ENCODE data around the gene ZNF823.
"Not testable (repeated sequence)": the region's sequence is repeated elsewhere in the genome, so short reads cannot be mapped to it uniquely, and the experiment has no call there.

ZNF823 gene

GRCh38 chr19:11680689-11681302 lies 58.0 kb downstream of the ZNF823 start:
- no peak for DNase-seq (ENCODE audit: low spot score)

- DNase-seq (ENCODE audit: low spot score), result no peak
Measured at GRCh38 chr19:11678504-11678903, 60.2 kb downstream of the ZNF823 start.

GRCh38 chr19:11676661-11677600 lies 61.8 kb downstream of the ZNF823 start:
- not testable (repeated sequence) for DNase-seq (ENCODE audit: low spot score)

- no peak for DNase-seq (ENCODE audit: low spot score)
Measured at GRCh38 chr19:11675569-11675968, 63.2 kb downstream of the ZNF823 start.

GRCh38 chr19:11674067-11674492 lies 64.7 kb downstream of the ZNF823 start:
- no peak for DNase-seq (ENCODE audit: low spot score)

- DNase-seq (ENCODE audit: low spot score), result peak; percentile 69
Measured at GRCh38 chr19:11673608-11674041, 65.1 kb downstream of the ZNF823 start.

All from RKO (cell line).